ENCODE data around the gene MRPS14.
A peak's percentile ranks its signal among the peaks of the same experiment; 100 is the strongest.

Gene MRPS14

DNA sequence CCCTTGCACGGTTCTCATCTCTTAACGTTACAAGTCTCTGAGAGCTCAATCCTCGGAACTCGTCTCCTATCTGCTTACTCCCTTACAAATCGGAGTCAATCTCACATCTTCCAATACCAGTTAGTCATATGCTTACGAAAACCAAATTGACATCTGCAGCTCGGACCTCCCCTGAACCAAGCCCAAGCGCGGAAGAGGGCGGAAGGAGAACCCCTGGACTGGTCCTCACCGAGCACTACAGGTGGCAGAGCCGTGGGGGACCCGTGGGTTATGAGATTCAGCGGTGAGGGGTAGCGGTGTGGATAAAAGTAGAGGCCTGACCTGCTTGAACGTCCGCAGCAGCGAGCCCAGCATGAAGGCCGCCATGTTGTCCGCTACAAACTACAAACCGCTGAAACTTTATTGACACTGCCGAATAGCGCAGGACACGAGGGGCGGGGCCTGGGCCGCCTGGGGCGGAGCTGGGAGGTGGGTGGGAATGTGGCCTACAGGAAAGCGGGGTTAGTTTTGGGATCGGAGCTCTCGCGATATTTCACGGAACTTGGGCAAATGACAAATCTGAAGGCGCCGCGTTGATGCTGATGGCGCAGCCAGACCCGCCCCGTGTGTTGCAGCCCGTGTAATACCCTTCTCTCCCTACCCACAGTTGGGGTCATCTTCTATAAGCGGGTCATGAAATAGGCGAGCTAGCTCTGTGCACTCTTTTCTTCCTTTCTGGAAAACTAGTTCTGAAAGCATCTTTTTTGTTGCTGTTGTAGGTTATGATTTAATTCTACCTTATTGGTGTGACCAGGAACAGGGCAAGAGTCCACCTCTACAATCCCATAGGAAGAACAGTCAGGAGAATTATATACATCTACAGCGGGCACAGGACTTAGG, at the start of gene MRPS14:
TSS of gene MRPS14 (minus strand) at position 383 of the 879 bp plus-strand sequence. CDS start at position 366, 17 bp downstream.
- Histone ChIP-seq H3K27me3 (ENCODE audit: control insufficient read depth, insufficient read depth, low read length) (no peaks in the 10 kb centered on the region), H3K36me3 (ENCODE audit: control insufficient read depth, insufficient read depth, low read length) (no peaks in the 10 kb centered on the region), H3K4me2 (ENCODE audit: low read length) (peak within 1 kb of the TSS; percentile 66), H2AFZ (peak within 1 kb of the TSS; percentile 90), H3K4me1 (no peaks in the 10 kb centered on the region), H3K27ac (peak within 1 kb of the TSS; percentile 75), H3K9ac (peak within 1 kb of the TSS; percentile 12), H3K4me3 (ENCODE audit: low read depth, low read length) (peak within 1 kb of the TSS; percentile 94), H3K79me2 (peaks cover 2% of the 10 kb centered on the region), H3K9me3 (ENCODE audit: control insufficient read depth, low read length) (no peaks in the 10 kb centered on the region)
- TF ChIP-seq, protein P1, sequence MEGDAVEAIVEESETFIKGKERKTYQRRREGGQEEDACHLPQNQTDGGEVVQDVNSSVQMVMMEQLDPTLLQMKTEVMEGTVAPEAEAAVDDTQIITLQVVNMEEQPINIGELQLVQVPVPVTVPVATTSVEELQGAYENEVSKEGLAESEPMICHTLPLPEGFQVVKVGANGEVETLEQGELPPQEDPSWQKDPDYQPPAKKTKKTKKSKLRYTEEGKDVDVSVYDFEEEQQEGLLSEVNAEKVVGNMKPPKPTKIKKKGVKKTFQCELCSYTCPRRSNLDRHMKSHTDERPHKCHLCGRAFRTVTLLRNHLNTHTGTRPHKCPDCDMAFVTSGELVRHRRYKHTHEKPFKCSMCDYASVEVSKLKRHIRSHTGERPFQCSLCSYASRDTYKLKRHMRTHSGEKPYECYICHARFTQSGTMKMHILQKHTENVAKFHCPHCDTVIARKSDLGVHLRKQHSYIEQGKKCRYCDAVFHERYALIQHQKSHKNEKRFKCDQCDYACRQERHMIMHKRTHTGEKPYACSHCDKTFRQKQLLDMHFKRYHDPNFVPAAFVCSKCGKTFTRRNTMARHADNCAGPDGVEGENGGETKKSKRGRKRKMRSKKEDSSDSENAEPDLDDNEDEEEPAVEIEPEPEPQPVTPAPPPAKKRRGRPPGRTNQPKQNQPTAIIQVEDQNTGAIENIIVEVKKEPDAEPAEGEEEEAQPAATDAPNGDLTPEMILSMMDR (IDR thresholded peaks at IDR 0.05) = no peak

DNA sequence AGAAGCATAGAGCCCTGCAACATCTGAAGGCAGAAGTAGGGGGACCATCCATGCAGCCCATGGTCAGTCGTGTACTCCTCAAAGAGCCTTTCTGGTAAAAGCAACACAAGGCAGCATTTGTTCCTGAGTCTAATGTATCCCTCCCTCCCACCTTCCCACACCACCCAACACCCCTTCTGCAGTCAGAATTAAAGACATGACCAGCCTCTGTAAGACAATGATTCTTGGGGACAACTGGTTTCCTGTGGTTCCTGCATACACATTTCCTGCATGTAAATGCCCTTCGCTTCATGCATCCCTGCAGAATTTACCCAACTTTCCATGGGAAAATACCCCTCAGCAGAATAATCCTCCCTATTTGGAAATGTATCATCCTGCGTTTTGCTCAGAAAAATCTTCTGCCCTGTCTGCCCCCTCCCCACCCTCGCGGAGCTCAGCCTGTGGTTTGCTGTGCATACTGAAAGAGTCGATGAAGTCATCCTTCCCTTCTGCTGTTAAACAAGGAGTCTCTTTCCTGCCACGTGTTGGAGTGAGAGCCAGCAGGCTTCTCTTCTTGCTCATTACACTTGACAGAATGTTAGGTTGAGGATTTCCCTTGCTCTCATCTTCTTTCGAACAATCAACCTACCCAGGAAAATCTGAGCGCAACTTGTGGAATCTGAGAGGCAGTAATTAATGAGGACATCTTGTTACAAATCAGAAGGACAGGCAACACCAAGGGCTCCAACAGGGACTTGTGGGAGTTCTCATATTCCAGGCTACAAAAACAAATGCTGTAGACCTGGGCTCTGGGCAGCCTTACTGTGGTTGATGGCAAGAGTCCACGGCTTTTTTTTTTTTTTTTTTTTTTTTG, 49.1 kb upstream of the MRPS14 start:
- H3K4me1 ChIP-seq = no peaks in the 10 kb centered on the region
- TF ChIP-seq, protein P1 (IDR thresholded peaks at IDR 0.05) = no peak
- peak overlapping the region; percentile 50 for H2AFZ ChIP-seq
- H3K79me2 ChIP-seq = no peaks in the 10 kb centered on the region
- no peaks in the 10 kb centered on the region for H3K9me3 ChIP-seq (ENCODE audit: control insufficient read depth, low read length)
- no peak overlapping the region for H3K9ac ChIP-seq
- no peak overlapping the region for H3K27ac ChIP-seq
- no peak overlapping the region for H3K4me3 ChIP-seq (ENCODE audit: low read depth, low read length)
- no peak overlapping the region for H3K4me2 ChIP-seq (ENCODE audit: low read length)
- no peaks in the 10 kb centered on the region for H3K36me3 ChIP-seq (ENCODE audit: control insufficient read depth, insufficient read depth, low read length)
- no peaks in the 10 kb centered on the region for H3K27me3 ChIP-seq (ENCODE audit: control insufficient read depth, insufficient read depth, low read length)

DNA sequence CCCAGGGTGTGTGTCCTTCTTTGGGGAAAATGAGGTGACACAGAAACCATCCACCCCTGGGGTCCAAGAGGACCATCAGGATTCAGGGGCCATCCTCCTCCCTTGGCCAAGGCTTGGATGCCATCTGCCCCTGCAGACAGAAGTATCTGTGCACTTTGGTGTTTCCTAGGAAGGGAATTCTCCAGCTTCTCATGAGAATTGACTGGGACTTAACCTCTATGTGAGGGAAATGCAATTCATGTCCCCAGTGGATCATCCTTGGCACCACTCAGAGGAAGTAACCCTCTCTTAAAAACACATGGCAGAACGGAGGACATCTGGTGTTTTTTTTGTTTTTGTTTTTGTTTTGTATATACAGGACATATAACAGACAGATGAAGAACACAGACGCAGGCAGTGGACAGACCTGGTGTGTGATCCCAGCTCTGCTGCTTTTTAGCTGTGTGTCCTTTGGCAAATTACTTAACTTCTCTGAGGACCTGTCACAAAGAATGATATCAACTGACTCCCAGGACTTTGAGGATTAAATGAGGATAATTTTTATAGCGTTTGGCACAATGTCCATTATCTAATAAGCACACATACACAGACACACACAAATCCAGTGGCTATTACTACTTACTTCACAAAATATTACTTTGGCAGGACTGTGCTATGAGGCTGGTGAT, 48.2 kb upstream of the MRPS14 start:
- Histone ChIP-seq H3K4me2 (ENCODE audit: low read length) (no peak overlapping the region), H3K79me2 (no peaks in the 10 kb centered on the region), H3K36me3 (ENCODE audit: control insufficient read depth, insufficient read depth, low read length) (no peaks in the 10 kb centered on the region), H2AFZ (no peak overlapping the region), H3K9ac (no peak overlapping the region), H3K27me3 (ENCODE audit: control insufficient read depth, insufficient read depth, low read length) (no peaks in the 10 kb centered on the region), H3K4me1 (no peaks in the 10 kb centered on the region), H3K27ac (no peak overlapping the region), H3K9me3 (ENCODE audit: control insufficient read depth, low read length) (no peaks in the 10 kb centered on the region), H3K4me3 (ENCODE audit: low read depth, low read length) (no peak overlapping the region)
- TF ChIP-seq, protein P1 (IDR thresholded peaks at IDR 0.05) = no peak

DNA sequence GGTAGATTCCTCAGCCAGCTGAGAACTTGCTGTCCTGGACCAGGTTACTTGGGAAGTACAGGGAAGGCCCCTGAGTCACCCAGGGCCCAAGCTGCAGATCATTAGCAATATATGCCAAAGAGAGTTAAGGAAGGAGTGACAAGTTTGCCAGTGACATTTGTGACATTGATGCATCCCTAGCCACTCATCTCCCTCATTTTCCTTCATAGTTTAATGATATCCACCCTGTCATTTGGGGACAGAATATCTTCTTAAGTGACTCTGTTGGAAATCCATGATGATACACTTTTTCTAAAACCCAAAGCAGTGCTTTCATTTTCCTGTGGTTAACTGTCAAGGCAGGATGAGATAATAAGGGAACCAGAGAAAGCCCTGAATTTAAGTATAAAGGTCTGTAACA, 47.6 kb upstream of the MRPS14 start:
- Histone ChIP-seq H3K4me2 (ENCODE audit: low read length) (no peak overlapping the region), H3K4me1 (no peaks in the 10 kb centered on the region), H3K27me3 (ENCODE audit: control insufficient read depth, insufficient read depth, low read length) (no peaks in the 10 kb centered on the region), H3K36me3 (ENCODE audit: control insufficient read depth, insufficient read depth, low read length) (no peaks in the 10 kb centered on the region), H3K27ac (no peak overlapping the region), H2AFZ (no peak overlapping the region), H3K9me3 (ENCODE audit: control insufficient read depth, low read length) (no peaks in the 10 kb centered on the region), H3K4me3 (ENCODE audit: low read depth, low read length) (no peak overlapping the region), H3K9ac (no peak overlapping the region), H3K79me2 (no peaks in the 10 kb centered on the region)
- TF ChIP-seq, protein P1 (IDR thresholded peaks at IDR 0.05) = no peak

All from parathyroid adenoma (tissue), 2 donors.